Parathyroid adenoma (tissue), 2 donors: ENCODE measurements around the gene RTF1.
"Not testable (repeated sequence)": the region's sequence is repeated elsewhere in the genome, so short reads cannot be mapped to it uniquely, and the experiment has no call there.

Experiments used
- H2AFZ ChIP-seq: fragments of 300-600 bp; sonication (generic); one replicate; pipeline ENCODE4 v1.7.0; 2017; ENCODE audit warnings: antibody characterized with exemption, mild to moderate bottlenecking
- H3K27ac ChIP-seq: fragments of 300-600 bp; sonication (generic); one replicate; pipeline ENCODE4 v1.7.0; 2017
- H3K27me3 ChIP-seq: fragments of 300-600 bp; sonication (generic); one replicate; pipeline ENCODE4 v1.7.0; 2017; ENCODE audit warnings: low read length; ENCODE audit not compliant: control insufficient read depth, insufficient read depth
- H3K36me3 ChIP-seq: fragments of 300-600 bp; sonication (generic); one replicate; pipeline ENCODE4 v1.7.0; 2017; ENCODE audit warnings: low read length; ENCODE audit not compliant: control insufficient read depth, insufficient read depth
- H3K4me1 ChIP-seq: fragments of 300-600 bp; sonication (generic); one replicate; pipeline ENCODE4 v1.7.0; 2017; ENCODE audit warnings: control low read depth
- H3K4me2 ChIP-seq: fragments of 300-600 bp; sonication (generic); one replicate; pipeline ENCODE4 v1.7.0; 2017; ENCODE audit warnings: low read length
- H3K4me3 ChIP-seq: fragments of 300-600 bp; sonication (generic); one replicate; pipeline ENCODE4 v1.7.0; 2017; ENCODE audit warnings: low read depth, low read length
- H3K79me2 ChIP-seq: fragments of 300-600 bp; sonication (generic); one replicate; pipeline ENCODE4 v1.7.0; 2017; ENCODE audit warnings: control low read depth
- H3K9ac ChIP-seq: fragments of 300-600 bp; sonication (generic); one replicate; pipeline ENCODE4 v1.7.0; 2017; ENCODE audit warnings: mild to moderate bottlenecking
- H3K9me3 ChIP-seq: fragments of 300-600 bp; sonication (generic); one replicate; pipeline ENCODE4 v1.7.0; 2017; ENCODE audit warnings: low read length; ENCODE audit not compliant: control insufficient read depth
- TF ChIP-seq, protein P1 (sequence below): fragments of 300-600 bp; sonication (generic); IDR thresholded peaks from one replicate; pipeline ENCODE4 v1.7.0; 2017; ENCODE audit warnings: antibody characterized with exemption, mild to moderate bottlenecking
- donor health status: primary hyperparathyroidism.

The RTF1 gene

DNA sequence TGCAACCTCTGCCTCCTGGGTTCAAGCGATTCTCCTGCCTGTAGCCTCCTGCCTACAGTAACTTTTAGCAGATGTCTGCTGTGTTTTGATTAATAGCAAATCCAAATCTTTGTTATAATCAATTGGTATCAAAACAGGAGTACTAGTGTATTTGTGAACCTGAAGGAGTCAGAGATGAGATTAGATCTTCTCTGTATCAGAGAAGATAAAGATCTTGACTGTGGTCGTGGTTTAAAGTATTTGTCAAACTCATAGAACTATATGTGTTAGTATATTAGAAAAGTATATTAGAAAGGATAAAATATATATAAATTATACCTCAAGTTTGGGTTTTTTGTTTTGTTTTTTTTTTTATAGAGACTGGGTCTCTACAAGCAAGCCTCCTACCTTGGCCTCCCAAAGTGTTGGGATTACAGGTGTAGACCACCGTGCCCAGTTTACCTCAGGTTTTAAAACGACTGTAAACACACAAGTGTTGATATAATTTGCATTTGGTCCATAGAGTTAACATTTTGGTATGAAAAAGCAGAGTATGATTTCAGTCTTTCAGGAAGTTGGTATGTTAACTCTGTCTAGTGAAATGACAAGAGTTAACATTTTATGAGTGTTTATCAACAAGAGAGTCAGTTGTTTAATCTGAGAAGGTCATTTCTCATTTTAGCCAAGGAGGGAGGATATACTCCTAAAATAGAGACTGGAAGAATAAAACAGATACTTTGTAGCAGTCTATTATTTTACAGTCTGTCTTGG is 18.3 kb downstream of the RTF1 start:
- no peaks in the 10 kb centered on the region for H3K9me3 ChIP-seq
- H3K4me3 ChIP-seq, result no peak overlapping the region
- H3K27ac ChIP-seq, result no peak overlapping the region
- H3K9ac ChIP-seq, result no peak overlapping the region
- no peak overlapping the region for H3K4me2 ChIP-seq
- H2AFZ ChIP-seq, result no peak overlapping the region
- H3K4me1 ChIP-seq, result no peaks in the 10 kb centered on the region
- H3K27me3 ChIP-seq, result no peaks in the 10 kb centered on the region
- H3K79me2 ChIP-seq, result peaks cover 11% of the 10 kb centered on the region
- TF ChIP-seq, protein P1, sequence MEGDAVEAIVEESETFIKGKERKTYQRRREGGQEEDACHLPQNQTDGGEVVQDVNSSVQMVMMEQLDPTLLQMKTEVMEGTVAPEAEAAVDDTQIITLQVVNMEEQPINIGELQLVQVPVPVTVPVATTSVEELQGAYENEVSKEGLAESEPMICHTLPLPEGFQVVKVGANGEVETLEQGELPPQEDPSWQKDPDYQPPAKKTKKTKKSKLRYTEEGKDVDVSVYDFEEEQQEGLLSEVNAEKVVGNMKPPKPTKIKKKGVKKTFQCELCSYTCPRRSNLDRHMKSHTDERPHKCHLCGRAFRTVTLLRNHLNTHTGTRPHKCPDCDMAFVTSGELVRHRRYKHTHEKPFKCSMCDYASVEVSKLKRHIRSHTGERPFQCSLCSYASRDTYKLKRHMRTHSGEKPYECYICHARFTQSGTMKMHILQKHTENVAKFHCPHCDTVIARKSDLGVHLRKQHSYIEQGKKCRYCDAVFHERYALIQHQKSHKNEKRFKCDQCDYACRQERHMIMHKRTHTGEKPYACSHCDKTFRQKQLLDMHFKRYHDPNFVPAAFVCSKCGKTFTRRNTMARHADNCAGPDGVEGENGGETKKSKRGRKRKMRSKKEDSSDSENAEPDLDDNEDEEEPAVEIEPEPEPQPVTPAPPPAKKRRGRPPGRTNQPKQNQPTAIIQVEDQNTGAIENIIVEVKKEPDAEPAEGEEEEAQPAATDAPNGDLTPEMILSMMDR, result no peak
- no peaks in the 10 kb centered on the region for H3K36me3 ChIP-seq

DNA sequence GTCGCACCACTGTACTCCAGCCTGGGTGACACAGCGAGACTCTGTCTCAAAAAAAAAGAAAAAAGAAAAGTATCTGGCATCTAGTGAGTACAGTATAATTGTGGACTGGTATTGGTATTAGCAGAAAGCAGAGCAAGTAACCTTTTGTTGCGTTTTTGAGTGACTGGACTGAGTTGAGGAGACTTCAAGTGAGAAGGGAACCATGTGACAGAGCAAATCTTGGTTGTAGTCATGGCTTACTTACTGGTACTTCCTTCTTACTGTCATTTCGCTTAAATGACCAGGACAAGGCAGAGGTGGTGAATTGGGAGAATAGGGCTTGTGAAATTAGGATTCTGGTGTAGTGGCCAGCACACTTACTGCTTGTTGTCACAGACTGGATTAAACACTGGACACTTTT is 20.6 kb downstream of the RTF1 start:
- Histone ChIP-seq H2AFZ (no peak overlapping the region), H3K9ac (no peak overlapping the region), H3K9me3 (no peaks in the 10 kb centered on the region), H3K27me3 (no peaks in the 10 kb centered on the region), H3K4me1 (no peaks in the 10 kb centered on the region), H3K4me2 (no peak overlapping the region), H3K27ac (no peak overlapping the region), H3K79me2 (peaks cover 13% of the 10 kb centered on the region), H3K36me3 (no peaks in the 10 kb centered on the region), H3K4me3 (no peak overlapping the region)
- TF ChIP-seq, protein P1, result no peak

DNA sequence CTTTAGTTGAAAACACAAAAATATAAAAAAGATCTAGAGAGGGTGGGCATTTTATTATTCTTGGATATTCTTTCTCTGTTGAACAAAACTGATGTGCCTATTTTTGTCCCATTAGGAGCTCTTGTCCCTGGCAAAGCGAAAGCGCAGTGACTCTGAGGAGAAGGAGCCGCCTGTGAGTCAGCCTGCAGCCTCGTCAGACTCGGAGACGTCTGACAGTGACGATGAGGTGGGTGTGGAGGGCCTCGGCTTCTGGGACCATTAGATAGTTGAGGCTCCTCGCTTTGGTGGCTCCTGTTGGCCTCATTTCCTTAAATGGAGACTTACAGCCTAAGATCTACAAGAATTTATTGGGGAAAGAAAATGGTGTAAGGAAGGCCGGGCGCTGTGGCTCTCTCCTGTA is 21.3 kb downstream of the RTF1 start:
- H3K36me3 ChIP-seq, result no peaks in the 10 kb centered on the region
- no peaks in the 10 kb centered on the region for H3K27me3 ChIP-seq
- no peaks in the 10 kb centered on the region for H3K9me3 ChIP-seq
- H3K4me2 ChIP-seq, result no peak overlapping the region
- TF ChIP-seq, protein P1, result no peak
- no peak overlapping the region for H3K27ac ChIP-seq
- no peaks in the 10 kb centered on the region for H3K4me1 ChIP-seq
- H3K9ac ChIP-seq, result no peak overlapping the region
- no peak overlapping the region for H2AFZ ChIP-seq
- H3K79me2 ChIP-seq, result peaks cover 12% of the 10 kb centered on the region
- no peak overlapping the region for H3K4me3 ChIP-seq

DNA sequence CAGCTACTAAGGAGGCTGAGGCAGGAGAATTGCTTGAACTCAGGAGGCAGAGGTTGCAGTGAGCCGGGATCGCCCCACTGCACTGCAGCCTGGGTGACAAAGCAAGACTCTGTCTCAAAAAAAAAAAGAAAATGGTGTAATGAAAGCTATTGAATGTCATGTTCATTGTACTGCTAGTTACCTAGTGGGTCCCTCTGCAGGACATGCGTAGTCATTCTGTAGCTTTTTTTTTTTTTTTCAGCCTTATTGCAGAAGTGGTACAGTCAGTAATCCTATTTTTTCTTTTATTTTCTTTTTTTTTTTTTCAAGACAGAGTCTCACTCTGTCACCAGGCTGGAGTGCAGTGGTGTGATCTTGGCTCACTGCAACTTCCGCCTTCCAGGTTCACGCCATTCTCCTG is 21.9 kb downstream of the RTF1 start:
- not testable (repeated sequence) for H3K4me3 ChIP-seq, H3K27me3 ChIP-seq, H2AFZ ChIP-seq, H3K4me2 ChIP-seq, H3K4me1 ChIP-seq, H3K27ac ChIP-seq, H3K9me3 ChIP-seq, H3K9ac ChIP-seq, H3K36me3 ChIP-seq
- peaks cover 12% of the 10 kb centered on the region for H3K79me2 ChIP-seq

DNA sequence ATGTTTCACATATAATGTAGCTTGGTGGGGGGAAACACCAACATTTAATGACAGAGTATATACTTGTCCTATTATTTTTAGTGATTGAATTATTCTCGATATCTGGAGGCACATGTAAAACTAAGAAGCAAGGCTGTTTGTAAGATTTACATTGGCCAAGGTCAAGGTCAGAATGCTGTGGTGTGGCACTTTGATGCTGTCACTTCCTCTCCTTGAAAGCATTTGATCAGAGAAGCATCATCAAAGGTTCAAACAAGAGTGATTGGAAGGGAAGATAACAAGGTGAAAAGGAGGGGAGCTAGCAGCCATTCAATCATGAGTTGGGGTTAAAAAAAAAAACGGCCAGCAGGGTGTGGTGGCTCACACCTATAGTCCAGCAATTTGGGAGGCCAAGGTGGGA is 26.4 kb downstream of the RTF1 start:
- no peak overlapping the region for H3K9ac ChIP-seq
- no peak overlapping the region for H3K4me3 ChIP-seq
- no peak overlapping the region for H2AFZ ChIP-seq
- no peaks in the 10 kb centered on the region for H3K4me1 ChIP-seq
- H3K27me3 ChIP-seq, result no peaks in the 10 kb centered on the region
- H3K4me2 ChIP-seq, result no peak overlapping the region
- no peaks in the 10 kb centered on the region for H3K9me3 ChIP-seq
- no peak overlapping the region for H3K27ac ChIP-seq
- H3K36me3 ChIP-seq, result no peaks in the 10 kb centered on the region
- H3K79me2 ChIP-seq, result peaks cover 7% of the 10 kb centered on the region
- TF ChIP-seq, protein P1, result no peak
